GM12878 (cell line): Measurements from ENCODE around the gene CYSLTR2. TPM values are rescaled to one million over a fixed set of nuclear protein-coding genes. Genes with fewer than 3 reads are reported as not detected.
"Not testable (repeated sequence)": the region's sequence is repeated elsewhere in the genome, so short reads cannot be mapped to it uniquely, and the experiment has no call there.

Source experiments
- ATAC-seq: fragments of 200-7000 bp; cut with Tn5 transposase; 3 replicates; pipeline ENCODE4 v1.9.1; 2020; ENCODE audit warnings: mild to moderate bottlenecking, moderate library complexity
- BruUV-seq: library from RNA; stranded (reverse); fragments of 400-500 nt; replicated peaks from 2 replicates; lab custom pipeline; 2021; lab: Mats Ljungman, UMichigan
- CTCF ChIA-PET: fragments of 300-600 bp; sonication (Branson Sonifier 250); formaldehyde crosslinking; extraction: SDS; loops from one replicate; lab custom pipeline; 2021; ENCODE audit warnings: inconsistent platforms; lab: Yijun Ruan, JAX
- POLR2A ChIA-PET: fragments of 350-600 bp; formaldehyde crosslinking; extraction: SDS; loops from one replicate; lab custom pipeline; 2021; ENCODE audit warnings: inconsistent platforms; lab: Charles Lee
- RAD21 ChIA-PET: fragments of 300-600 bp; sonication (Branson Sonifier 250); formaldehyde crosslinking; loops from one replicate; lab custom pipeline; 2023; ENCODE audit warnings: antibody characterized with exemption; ENCODE audit not compliant: unreplicated experiment; lab: Charles Lee
- SMC1A ChIA-PET: fragments of 300-600 bp; sonication (Branson Sonifier 250); formaldehyde crosslinking; loops from one replicate; lab custom pipeline; 2023; ENCODE audit not compliant: unreplicated experiment, uncharacterized antibody; lab: Charles Lee
- DNase-seq: peaks from one replicate; pipeline ENCODE4 v3.0.0-alpha.2; 2011; ENCODE audit warnings: low read depth, low spot score
- FAIRE-seq: peaks from 3 replicates; lab custom pipeline; 2011; peaks lifted over from hg19 to GRCh38; lab: Jason Lieb, UNC
- H2AFZ ChIP-seq: 2 replicates; pipeline ENCODE4 v1.6.0; 2011; ENCODE audit warnings: low read depth, low read length, control low read depth; ENCODE audit not compliant: control insufficient read depth
- H3K27ac ChIP-seq: 2 replicates; pipeline ENCODE4 v1.5.1; 2011; ENCODE audit warnings: control low read depth; ENCODE audit not compliant: control insufficient read depth, insufficient read depth
- H3K27me3 ChIP-seq, 2 experiments: replicated peaks in 1 of 2; 2 replicates each; pipeline versions ENCODE4 v1.6.0 to v1.6.1; 2011; ENCODE audit warnings: low read length in 1 of 2; ENCODE audit not compliant: control insufficient read depth in 2 of 2, insufficient read depth in 2 of 2
- H3K36me3 ChIP-seq, 2 experiments: 2 replicates each; pipeline ENCODE4 v1.5.1; 2011; ENCODE audit warnings: low read length in 1 of 2; ENCODE audit not compliant: control insufficient read depth in 2 of 2, insufficient read depth in 2 of 2
- H3K4me1 ChIP-seq: 2 replicates; pipeline ENCODE4 v1.6.1; 2011; ENCODE audit warnings: mild to moderate bottlenecking, low read length, moderate library complexity, mixed read lengths; ENCODE audit not compliant: control insufficient read depth, insufficient read depth
- H3K4me2 ChIP-seq: 2 replicates; pipeline ENCODE4 v1.6.0; 2011; ENCODE audit warnings: control low read depth; ENCODE audit not compliant: control insufficient read depth, insufficient read depth
- H3K4me3 ChIP-seq: fragments of 200-600 bp; sonication (generic); 2 replicates; pipeline ENCODE4 v1.5.1; 2016
- H3K79me2 ChIP-seq: 2 replicates; pipeline ENCODE4 v1.6.0; 2011; ENCODE audit warnings: low read length; ENCODE audit not compliant: control insufficient read depth, insufficient read depth
- H3K9ac ChIP-seq: 2 replicates; pipeline ENCODE4 v1.8.0; 2011; ENCODE audit warnings: low read length, control low read depth, mixed read lengths; ENCODE audit not compliant: control insufficient read depth, insufficient read depth
- H3K9me3 ChIP-seq: replicated peaks from 3 replicates; pipeline ENCODE4 v1.5.1; 2011; ENCODE audit warnings: mild to moderate bottlenecking, low read length; ENCODE audit not compliant: control insufficient read depth, insufficient read depth
- H4K20me1 ChIP-seq: 2 replicates; pipeline ENCODE4 v1.6.0; 2011; ENCODE audit not compliant: control insufficient read depth, insufficient read depth
- BCL3 ChIP-seq: IDR thresholded peaks from 2 replicates; pipeline ENCODE4 v1.6.1; 2011; ENCODE audit warnings: borderline replicate concordance, low read depth, mild to moderate bottlenecking, moderate library complexity, low read length; ENCODE audit not compliant: insufficient read depth, poor library complexity, severe bottlenecking
- CREM ChIP-seq: IDR thresholded peaks from 2 replicates; pipeline ENCODE4 v1.6.1; 2014; ENCODE audit warnings: antibody characterized with exemption, low read depth
- GABPA ChIP-seq: IDR thresholded peaks from 2 replicates; pipeline ENCODE4 v1.6.1; 2014; ENCODE audit warnings: antibody characterized with exemption, low read depth, mild to moderate bottlenecking, inconsistent platforms
- JUNB ChIP-seq: IDR thresholded peaks from 2 replicates; pipeline ENCODE4 v1.6.1; 2016; ENCODE audit warnings: antibody characterized with exemption, mild to moderate bottlenecking
- KLF5 ChIP-seq: fragments of 450-650 bp; IDR thresholded peaks from 2 replicates; pipeline ENCODE4 v1.6.1; 2014; ENCODE audit warnings: mild to moderate bottlenecking; ENCODE audit not compliant: partially characterized antibody
- MYB ChIP-seq: fragments of 150-350 bp; IDR thresholded peaks from 2 replicates; pipeline ENCODE4 v1.6.1; 2014; ENCODE audit warnings: mild to moderate bottlenecking, low read depth, low read length, borderline replicate concordance
- PRDM15 ChIP-seq: fragments of 450-650 bp; formaldehyde crosslinking; IDR thresholded peaks from 2 replicates; pipeline ENCODE4 v1.4.0; 2020; ENCODE audit warnings: mild to moderate bottlenecking, moderate library complexity
- RCOR1 ChIP-seq: conservative IDR thresholded peaks from 2 replicates; pipeline ENCODE4 v1.6.1; 2012; ENCODE audit warnings: low read depth, low read length, improper control_type of control experiment
- RUNX3 ChIP-seq: IDR thresholded peaks from 2 replicates; pipeline ENCODE4 v1.6.1; 2012; ENCODE audit warnings: low read length, inconsistent platforms
- WRNIP1 ChIP-seq: IDR thresholded peaks from 2 replicates; pipeline ENCODE4 v1.6.1; 2011; ENCODE audit warnings: low read depth, low read length, improper control_type of control experiment, borderline replicate concordance
- WGBS: methylation state at CpG from one replicate; pipeline ENCODE4 v1.1.6; 2016; ENCODE audit warnings: low lambda C conversion rate; ENCODE audit not compliant: insufficient replicate concordance, insufficient coverage; ENCODE audit errors: missing lambda C conversion rate; 5-methylcytosine and 5-hydroxymethylcytosine counted together
- in situ Hi-C: fragments of 300-500 bp; cut with MboI; formaldehyde crosslinking; loops from 9 replicates; pipeline ENCODE4 v1.14.3; 2018; ENCODE audit warnings: mixed read lengths
- intact Hi-C: fragments of 100-400 bp; cut with micrococcal nuclease; formaldehyde crosslinking; loops from one replicate; pipeline ENCODE4 v1.14.2; 2022; ENCODE audit not compliant: unreplicated experiment
- polyA plus RNA-seq, 11 experiments: library from polyadenylated mRNA; depleted of rRNA in 4 of 11; unstranded in 6 of 11; stranded (reverse) in 5 of 11; fragments of >200 nt; fragmentation: Nextera tagmentation in 4 of 11; fragmentation: Illumina TruSeq in 1 of 11; extraction: Ambion mirVana in 4 of 11; extraction: Trizol in 1 of 11; gene quantifications; 1 replicate in 1 of 11; 2 replicates in 10 of 11; pipeline versions ENCODE4 v1.2.1 to v1.2.3, GENCODE V29; 2011 to 2016; ENCODE audit warnings: inconsistent platforms in 2 of 11, missing spikeins in 2 of 11, low read depth in 1 of 11
- total RNA-seq, 4 experiments: library from RNA; depleted of rRNA in 3 of 4; stranded (reverse); fragments of >200 nt in 3 of 4; fragmentation: Illumina TruSeq in 1 of 4; extraction: Trizol in 1 of 4; gene quantifications; 2 replicates each; pipeline versions ENCODE4 v1.2.1 to v1.2.3, GENCODE V29; 2013 to 2021
- TF ChIP-seq, protein P1 (sequence below): fragments of 450-650 bp; IDR thresholded peaks from 2 replicates; pipeline ENCODE4 v1.6.1; 2017; ENCODE audit warnings: low read depth, mild to moderate bottlenecking, moderate library complexity

The CYSLTR2 gene
- total and polyA plus RNA-seq, 10 of the 15 experiments (the other 5 are each of a cell fraction or from before 2014, with no cell fraction given): 0.02 to 0.08 (median 0.03) TPM; not detected in 5

DNA sequence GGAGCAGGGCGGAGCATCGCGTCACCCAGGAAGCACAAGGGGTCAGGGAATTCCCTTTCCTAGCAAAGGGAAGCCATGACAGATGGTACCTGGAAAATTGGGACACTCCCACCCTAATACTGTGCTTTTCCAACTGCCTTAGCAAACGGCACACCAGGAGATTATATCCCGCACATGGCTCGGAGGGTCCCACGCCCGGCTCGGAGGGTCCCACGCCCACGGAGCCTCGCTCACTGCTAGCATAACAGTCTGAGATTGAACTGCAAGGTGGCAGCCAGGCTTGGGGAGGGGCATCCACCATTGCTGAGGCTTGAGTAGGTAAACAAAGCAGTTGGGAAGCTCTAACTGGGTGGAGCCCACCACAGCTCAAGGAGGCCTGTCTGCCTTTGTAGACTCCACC, 42.9 kb downstream of the CYSLTR2 start:
- ATAC-seq, CTCF ChIA-PET: not testable (repeated sequence)

GRCh38 chr13:48707405-48707804, 53.7 kb downstream of the CYSLTR2 start:
- ATAC-seq: no peak
- no TSS peak for BruUV-seq
- no peaks in the 10 kb centered on the region for H4K20me1 ChIP-seq
- WGBS: 30% methylated on average over 5 of the region's 5 CpGs
- no peak overlapping the region for H3K4me3 ChIP-seq
- TF ChIP-seq BCL3 (no peak), CREM (no peak), RUNX3 (no peak), JUNB (no peak), KLF5 (no peak), GABPA (no peak), WRNIP1 (no peak), RCOR1 (no peak), MYB (no peak), PRDM15 (CRISPR knock-in tag) (no peak)
- TF ChIP-seq, protein P1, sequence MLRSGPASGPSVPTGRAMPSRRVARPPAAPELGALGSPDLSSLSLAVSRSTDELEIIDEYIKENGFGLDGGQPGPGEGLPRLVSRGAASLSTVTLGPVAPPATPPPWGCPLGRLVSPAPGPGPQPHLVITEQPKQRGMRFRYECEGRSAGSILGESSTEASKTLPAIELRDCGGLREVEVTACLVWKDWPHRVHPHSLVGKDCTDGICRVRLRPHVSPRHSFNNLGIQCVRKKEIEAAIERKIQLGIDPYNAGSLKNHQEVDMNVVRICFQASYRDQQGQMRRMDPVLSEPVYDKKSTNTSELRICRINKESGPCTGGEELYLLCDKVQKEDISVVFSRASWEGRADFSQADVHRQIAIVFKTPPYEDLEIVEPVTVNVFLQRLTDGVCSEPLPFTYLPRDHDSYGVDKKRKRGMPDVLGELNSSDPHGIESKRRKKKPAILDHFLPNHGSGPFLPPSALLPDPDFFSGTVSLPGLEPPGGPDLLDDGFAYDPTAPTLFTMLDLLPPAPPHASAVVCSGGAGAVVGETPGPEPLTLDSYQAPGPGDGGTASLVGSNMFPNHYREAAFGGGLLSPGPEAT: no peak
- H3K79me2 ChIP-seq: no peaks in the 10 kb centered on the region
- ChIA-PET SMC1A (no interaction called here), POLR2A (interaction anchor here (0.5 kb wide), 1 partner anchor 95 kb away, joined by 3 read pairs; no protein-coding TSS in a partner anchor), CTCF (no interaction called here), RAD21 (no interaction called here)
- H3K27ac ChIP-seq: no peak overlapping the region
- no peak for DNase-seq
- no peaks in the 10 kb centered on the region for H3K4me1 ChIP-seq
- H3K9ac ChIP-seq: no peak overlapping the region
- intact Hi-C loops: no loop called here
- FAIRE-seq: no peak
- H3K4me2 ChIP-seq: no peak overlapping the region
- in situ Hi-C loops: no loop called here
- H3K36me3 ChIP-seq: no peaks in the 10 kb centered on the region
- H3K9me3 ChIP-seq: no peaks in the 10 kb centered on the region
- H3K27me3 ChIP-seq: no peaks in the 10 kb centered on the region
- no peak overlapping the region for H2AFZ ChIP-seq

More for the DNA sequence above, 42.9 kb downstream of the CYSLTR2 start:
- H3K27ac ChIP-seq, intact Hi-C loops, SMC1A ChIA-PET, H3K9ac ChIP-seq, H3K4me3 ChIP-seq, H3K79me2 ChIP-seq, H3K4me1 ChIP-seq, BruUV-seq, H3K4me2 ChIP-seq, FAIRE-seq, H3K9me3 ChIP-seq, H2AFZ ChIP-seq, H3K27me3 ChIP-seq, H3K36me3 ChIP-seq, in situ Hi-C loops, H4K20me1 ChIP-seq, POLR2A ChIA-PET, DNase-seq: not testable (repeated sequence)
- WGBS: 46% methylated on average over 12 of the region's 12 CpGs
- RAD21 ChIA-PET: interaction anchor here (0.6 kb wide), 1 partner anchor 889 kb away, joined by 3 read pairs; no protein-coding TSS in a partner anchor
